HG02759 (cell line): ENCODE results near the gene SLC25A13.
"Not testable (repeated sequence)": the region's sequence is repeated elsewhere in the genome, so short reads cannot be mapped to it uniquely, and the experiment has no call there.

Experiments
- ATAC-seq: cut with Tn5 transposase; IDR thresholded peaks from one replicate; pipeline ENCODE4 v1.9.1; 2021; ENCODE audit warnings: mild to moderate bottlenecking, moderate library complexity; ENCODE audit not compliant: unreplicated experiment

Gene SLC25A13

DNA sequence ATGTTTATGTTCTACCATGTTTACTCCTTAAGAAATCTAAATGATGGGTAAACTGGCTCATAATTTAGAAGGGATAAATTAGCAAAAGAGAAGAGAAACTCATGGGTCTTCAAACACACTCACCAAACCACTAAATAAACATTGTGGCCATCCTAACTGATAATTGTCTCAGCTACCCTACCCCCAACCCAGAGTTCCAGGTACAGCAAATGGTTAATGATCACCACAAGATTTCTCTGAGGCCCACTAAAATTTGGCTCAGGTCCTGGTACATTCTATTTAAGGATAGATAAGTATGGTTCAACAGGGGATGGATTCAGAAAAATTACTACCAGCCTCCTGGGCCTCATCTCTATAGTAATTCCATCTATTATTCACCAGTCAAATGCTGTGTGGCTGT lies 21.4 kb downstream of the SLC25A13 start:
- ATAC-seq: peak; percentile 44

- no peak for ATAC-seq
Observed at GRCh38 chr7:96299496-96299895, 22.4 kb downstream of the SLC25A13 start.

- ATAC-seq: no peak
Observed at GRCh38 chr7:96297876-96298275, 24.0 kb downstream of the SLC25A13 start.

- ATAC-seq: not testable (repeated sequence)
Observed at GRCh38 chr7:96297446-96297845, 24.5 kb downstream of the SLC25A13 start.

DNA sequence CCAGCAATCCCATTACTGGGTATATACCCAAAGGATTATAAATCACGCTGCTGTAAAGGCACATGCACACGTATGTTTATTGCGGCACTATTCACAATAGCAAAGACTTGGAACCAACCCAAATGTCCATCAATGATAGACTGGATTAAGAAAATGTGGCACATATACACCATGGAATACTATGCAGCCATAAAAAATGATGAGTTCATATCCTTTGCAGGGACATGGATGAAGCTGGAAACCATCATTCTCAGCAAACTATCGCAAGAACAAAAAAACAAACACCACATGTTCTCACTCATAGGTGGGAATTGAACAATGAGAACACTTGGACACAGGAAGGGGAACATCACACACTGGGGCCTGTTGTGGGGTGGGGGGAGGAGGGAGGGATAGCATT lies 28.0 kb downstream of the SLC25A13 start:
- not testable (repeated sequence) for ATAC-seq

DNA sequence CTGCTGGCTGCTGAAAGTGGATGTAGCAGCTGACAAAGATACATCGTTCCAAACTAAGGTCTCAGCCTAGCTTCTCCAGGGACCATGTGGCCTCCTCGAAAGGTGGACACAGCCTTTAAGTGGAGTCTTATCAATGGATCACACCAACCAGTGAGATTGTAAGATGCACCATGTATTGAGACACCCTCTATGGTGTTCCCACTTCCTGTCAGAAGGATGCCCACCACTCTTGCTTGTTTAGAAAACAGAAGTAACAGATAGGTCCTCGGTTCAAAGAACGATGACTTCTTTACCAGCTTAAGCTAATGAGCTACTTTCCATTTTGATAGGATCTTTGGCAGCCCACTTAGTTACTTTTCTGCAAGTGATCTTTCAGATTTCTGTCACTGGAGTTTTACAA lies 34.3 kb downstream of the SLC25A13 start:
- ATAC-seq: no peak

GRCh38 chr7:96287132-96287531 lies 34.8 kb downstream of the SLC25A13 start:
- ATAC-seq: peak; percentile 71

DNA sequence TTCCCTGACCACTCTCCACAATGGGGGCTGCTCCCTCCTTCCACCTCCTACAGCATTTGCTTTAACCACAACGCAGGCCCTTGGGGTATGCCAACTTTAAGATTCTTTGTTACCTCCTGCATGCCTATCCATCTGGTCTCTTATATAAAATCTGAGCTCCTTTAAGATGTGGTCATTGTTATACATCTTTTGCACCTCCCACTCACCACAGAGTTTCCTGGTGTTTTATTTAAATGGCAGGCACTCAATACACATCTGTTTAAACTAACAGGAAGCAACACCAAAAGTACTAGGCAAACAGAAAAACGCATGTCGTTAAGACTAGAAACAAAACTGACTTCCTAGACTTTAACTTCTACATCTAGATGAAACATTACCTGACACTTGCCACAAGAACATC lies 36.3 kb downstream of the SLC25A13 start:
- peak; percentile 66 for ATAC-seq

- ATAC-seq: peak; percentile 37
Observed at GRCh38 chr7:96284835-96285234, 37.1 kb downstream of the SLC25A13 start.

DNA sequence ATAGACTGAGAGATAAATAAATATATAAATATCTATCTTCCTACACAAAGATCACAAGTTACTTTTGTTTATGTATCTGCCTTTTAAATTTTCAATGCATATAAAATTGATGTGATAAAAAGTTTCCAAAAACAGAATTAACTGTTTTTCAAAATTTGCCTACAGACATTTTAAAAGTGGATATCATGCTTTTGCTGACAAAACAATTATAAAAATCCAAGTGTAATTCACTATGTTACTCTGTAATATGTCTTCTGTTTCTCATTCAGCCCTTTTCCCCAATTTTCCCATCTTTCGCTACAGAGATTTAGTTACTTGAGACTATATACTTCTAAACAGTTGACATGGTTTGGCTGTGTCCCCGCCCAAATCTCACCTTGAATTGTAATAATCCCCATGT lies 37.7 kb downstream of the SLC25A13 start:
- ATAC-seq: no peak

DNA sequence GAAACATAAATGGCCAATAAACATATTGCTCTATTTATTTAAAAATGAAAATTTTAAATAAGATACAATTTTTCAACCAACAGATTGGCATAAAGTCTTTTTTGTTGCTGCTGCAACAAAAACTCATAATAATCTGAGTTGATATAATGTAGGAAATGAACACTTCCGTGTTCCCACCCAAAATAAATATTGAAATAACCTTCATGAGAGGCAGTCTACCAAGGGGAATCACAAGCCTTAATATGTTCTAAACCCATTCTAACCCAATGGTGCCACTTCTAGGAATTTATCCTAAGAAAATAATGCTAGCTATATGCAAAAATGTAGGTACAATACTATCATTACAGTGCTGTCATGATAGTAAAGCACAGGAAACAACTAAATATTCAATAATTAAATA lies 39.1 kb downstream of the SLC25A13 start:
- no peak for ATAC-seq

DNA sequence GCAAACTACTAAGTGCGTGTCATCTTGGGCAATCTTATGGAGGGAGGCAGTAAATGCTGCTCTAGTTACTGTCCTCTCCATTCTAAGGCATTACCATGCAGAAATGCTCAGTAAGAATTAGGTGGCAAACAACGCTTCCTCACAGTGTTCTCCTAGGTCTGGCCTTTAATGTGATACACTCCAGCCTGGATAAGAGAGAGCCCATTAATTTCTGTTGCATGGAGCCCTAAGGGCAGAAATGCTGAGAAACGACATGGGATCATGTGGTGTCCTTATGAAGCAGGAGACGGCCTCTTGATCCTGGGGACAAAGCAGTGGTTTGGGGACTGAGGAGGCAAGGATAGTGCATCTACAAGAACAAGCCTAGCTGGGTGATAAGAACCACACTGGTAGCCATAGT lies 44.0 kb downstream of the SLC25A13 start:
- no peak for ATAC-seq

DNA sequence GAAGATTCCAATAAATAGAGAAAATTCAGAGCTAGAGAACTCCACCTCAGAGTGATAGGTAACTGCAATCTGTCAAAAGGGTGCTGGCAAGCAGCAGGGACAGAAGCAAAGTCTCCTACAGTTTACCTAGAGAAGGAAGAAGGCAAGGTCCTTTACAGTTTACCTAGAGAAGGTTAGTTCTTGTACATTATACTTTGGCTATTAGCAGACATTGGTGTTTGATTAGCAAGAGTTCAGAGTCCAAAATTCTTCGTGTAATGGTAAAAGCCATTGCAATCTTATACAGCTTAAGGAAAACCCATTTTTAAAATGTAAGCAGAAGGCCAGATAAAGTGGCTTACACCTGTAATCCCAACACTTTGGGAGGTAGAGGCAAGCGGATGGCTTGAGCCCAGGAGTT lies 45.9 kb downstream of the SLC25A13 start:
- ATAC-seq: no peak

DNA sequence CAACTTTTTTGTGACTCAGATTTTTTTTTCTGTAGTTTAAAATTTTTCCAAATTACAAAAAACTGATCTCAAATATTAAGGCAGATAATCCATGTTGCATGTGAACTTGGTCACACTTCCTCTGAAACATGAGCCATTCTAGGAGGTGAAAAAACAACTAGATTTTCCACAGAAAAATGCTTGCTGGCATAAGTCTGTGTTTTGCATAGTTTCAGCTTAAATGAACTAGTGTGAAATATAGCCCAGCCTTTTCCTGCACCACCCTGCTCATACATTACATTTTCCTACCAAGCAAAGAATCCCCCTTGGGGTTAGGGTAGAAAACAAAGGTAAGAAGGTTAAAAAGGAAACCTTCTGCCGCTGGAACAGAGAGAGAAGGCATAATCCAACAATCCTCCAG lies 48.2 kb downstream of the SLC25A13 start:
- ATAC-seq: no peak

DNA sequence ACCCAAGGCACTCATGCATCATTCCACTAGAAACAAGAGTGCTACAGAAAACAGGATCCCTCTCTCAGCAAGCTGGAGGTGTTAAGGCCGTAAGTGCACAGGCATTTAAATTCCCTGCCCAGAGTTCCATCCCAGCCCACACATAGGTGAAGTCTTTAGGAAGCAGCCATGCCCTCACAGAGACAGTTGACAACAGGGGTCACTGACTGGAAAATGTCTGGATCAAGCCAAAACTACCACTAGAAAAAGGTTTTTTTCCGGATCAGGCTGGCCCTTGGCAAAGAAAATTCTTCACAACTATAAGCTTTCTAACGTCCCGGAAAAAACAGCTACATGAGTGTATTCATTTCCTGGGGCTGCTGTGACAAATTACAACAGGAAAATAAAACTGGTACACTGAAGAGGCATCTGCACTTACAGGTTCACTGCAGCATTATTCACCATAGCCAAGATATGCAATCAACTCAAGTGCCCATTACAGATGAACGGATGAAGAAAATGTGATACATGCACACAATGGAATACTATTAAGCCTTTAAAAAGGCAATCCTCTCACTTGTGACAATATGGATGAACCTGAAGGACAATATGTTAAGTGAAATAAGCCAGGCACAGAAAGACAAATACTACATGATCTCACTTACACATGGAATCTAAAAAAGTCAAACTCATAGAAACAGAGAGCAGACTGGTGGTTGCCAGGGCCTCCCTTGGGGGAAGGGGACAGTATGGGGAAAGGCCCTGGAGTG lies 52.5 kb downstream of the SLC25A13 start:
- ATAC-seq: no peak

DNA sequence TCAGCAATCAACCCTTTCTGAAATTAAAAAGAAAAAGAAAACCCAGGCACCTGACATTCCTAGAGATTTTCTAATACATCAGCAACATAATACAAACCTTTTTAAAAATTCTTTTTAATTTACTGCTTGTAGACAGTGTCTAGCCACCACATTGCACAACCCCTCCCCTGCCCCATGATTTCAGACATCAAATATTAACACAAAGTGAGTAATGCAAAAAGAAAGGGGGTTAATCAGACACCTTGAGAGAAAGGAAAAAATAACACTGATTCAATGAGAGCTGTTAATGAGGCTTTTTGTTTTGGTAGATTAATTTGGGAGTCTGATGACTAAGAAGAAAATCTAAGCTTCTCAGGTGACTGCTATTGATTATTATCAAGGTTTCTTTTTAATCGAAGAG lies 55.3 kb downstream of the SLC25A13 start:
- no peak for ATAC-seq

DNA sequence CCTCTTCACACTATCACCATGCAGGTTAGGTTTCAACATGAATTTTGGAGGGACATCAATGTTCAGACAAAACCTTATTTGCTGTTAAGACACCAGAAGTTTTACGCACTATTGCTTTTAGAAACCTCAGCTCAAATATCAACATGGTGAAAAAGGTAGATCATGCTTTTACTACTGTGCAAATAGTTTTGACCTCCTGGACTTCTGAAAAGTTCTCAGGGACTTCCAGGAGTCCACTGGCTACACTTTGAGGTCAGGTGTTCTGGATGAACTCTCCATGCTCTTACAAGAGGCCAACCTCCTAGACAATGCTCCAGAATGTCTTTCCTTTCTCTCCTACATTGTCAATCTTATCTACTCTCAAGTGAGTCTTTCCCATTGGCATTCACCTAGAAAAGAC lies 55.9 kb downstream of the SLC25A13 start:
- ATAC-seq: no peak

GRCh38 chr7:96253964-96254363 lies 67.9 kb downstream of the SLC25A13 start:
- ATAC-seq: no peak

- ATAC-seq: no peak
Observed at GRCh38 chr7:96253441-96253840, 68.5 kb downstream of the SLC25A13 start.

DNA sequence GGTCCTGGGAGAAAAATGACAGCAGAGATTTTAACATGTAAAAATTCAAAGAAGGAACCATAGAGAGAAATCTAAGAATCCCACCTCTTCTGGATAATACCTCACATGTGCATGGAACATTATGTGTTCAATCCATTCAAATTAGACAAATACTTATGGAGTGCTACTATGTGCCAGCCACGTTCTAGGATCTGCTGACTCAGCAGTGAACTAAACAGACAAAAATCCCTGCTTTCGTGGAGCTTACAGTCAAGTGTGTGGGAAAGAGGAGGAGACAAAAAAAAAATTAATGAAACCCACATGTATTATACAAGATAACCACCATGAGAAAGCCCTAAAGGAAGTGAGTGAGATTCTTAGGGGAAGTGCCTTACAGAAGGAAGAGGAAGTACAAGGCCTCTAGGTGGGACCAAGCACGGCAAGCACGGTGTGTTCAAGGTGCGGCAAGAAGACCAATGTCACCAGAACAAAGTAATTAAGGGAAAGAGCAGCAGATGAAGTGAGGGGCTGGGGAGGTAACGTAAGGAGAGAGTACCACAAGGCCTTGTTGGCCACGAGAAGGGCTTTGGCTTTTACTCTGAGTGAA lies 71.0 kb downstream of the SLC25A13 start:
- no peak for ATAC-seq

DNA sequence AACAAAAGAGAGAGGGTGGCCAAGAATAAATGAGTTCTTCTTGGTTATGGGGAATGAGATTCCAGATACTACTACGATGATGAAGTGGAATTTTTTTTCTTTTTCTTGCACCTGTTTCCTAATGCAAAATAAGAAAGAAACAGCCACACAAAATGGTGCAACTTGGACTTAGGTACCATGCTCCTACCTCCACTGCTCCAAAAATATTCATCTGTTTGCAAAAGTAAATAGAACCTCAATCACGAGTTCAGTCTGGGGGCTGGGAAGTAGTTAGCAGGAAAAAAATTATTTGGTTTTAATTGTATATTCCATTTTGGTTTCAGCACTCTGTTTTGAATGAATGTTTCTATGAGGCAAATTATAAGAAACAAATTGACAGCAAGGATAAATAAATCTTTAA lies 73.5 kb downstream of the SLC25A13 start:
- no peak for ATAC-seq

GRCh38 chr7:96246919-96247318 lies 75.0 kb downstream of the SLC25A13 start:
- ATAC-seq: no peak

DNA sequence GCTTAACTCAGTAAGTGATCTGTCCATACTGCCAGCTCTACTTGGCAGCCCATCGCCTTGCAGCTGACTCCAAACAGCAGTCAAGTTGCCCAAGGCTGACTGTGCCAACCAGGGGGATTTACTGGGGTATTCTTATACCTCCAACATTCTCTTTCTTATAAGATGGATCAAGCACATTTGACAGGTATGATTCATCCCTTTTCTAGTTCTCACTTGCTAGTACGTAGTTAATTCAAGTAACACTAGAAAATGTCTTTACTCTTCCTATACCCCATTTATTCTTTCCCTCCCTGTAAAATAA lies 77.0 kb downstream of the SLC25A13 start:
- no peak for ATAC-seq
